Measurements from ENCODE around the gene SHC3. TPM values are rescaled to one million over a fixed set of nuclear protein-coding genes. Genes with fewer than 3 reads are reported as not detected.

The SHC3 gene
- total RNA-seq, 2 donors from 2014 or later = 1.0 to 1.7 TPM

DNA sequence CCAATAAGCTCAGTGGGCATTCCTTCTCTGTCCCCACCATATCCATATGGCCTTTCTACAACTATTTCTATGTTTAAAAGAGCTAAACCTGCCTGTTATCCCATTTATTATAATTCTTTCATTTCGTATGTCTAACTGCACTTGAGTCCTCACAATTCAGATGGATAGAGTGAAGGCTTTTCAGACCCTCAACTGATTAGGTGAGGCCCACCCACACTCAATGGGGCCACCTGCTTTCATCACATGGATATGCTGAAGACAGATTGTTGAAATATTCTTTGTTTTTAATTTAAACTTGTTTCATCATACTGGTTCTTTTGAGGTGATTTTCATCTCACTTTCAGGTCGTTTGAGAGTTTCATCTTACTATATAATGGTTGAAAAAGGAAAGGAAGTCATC lies 193.0 kb downstream of the SHC3 start:
- peaks cover 0 to 10% of the 10 kb centered on the region in 2 donors for H3K9me3 ChIP-seq
- H3K4me1 ChIP-seq = peaks cover 0 to 12% of the 10 kb centered on the region in 2 donors
- H3K36me3 ChIP-seq = no peaks in the 10 kb centered on the region
- H3K27me3 ChIP-seq = no peaks in the 10 kb centered on the region
- TF ChIP-seq CTCF (IDR thresholded peaks at IDR 0.05) = no peak
- no peak overlapping the region for H3K4me3 ChIP-seq
- no peak overlapping the region for H3K27ac ChIP-seq
- DNase-seq (ENCODE audit: low spot score) = no peak

GRCh38 chr9:88984543-88984883 lies 194.1 kb downstream of the SHC3 start:
- Histone ChIP-seq H3K4me3 (no peak overlapping the region), H3K9me3 (peaks cover 0 to 10% of the 10 kb centered on the region in 2 donors), H3K27ac (no peak overlapping the region), H3K4me1 (peaks cover 0 to 3% of the 10 kb centered on the region in 2 donors), H3K27me3 (no peaks in the 10 kb centered on the region), H3K36me3 (no peaks in the 10 kb centered on the region)
- no peak for DNase-seq (ENCODE audit: low spot score)
- no peak for TF ChIP-seq CTCF (IDR thresholded peaks at IDR 0.05)

DNA sequence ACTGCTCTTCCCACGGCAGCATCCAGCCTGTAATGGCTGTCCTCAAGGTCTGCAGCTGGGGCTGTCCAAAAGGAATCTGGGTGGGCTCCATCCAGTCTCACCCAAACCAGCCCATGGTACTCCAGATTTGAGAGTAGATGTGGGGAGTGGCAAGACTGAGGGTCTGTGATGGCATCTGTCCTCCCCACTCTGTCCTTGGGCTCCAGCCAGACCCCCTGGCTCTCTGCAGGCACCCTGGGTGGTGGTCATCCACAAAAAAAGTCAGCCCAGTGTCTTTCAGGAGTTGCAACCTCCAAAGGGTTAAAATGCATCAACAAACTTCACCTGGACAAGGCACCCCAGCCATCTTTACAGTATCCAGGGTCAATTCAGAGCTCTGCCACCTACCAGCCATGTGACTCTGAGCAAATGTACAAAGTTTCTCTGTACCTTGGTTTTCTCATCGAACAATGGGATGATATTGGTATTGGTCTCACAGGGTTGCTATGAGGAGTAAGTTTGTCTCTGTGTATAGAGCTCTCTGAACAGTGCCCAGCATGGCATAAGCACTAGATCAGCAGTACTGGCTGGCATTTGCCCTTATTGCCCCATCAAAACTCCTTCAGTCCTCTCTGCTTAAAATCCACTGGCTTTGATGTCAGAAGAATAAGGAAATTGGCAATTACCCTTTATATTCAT lies 194.6 kb downstream of the SHC3 start:
- H3K4me3 ChIP-seq = no peak overlapping the region
- H3K36me3 ChIP-seq = no peaks in the 10 kb centered on the region
- peaks cover 0 to 10% of the 10 kb centered on the region in 2 donors for H3K9me3 ChIP-seq
- no peak for TF ChIP-seq CTCF (IDR thresholded peaks at IDR 0.05)
- peaks cover 0 to 3% of the 10 kb centered on the region in 2 donors for H3K4me1 ChIP-seq
- H3K27me3 ChIP-seq = no peaks in the 10 kb centered on the region
- H3K27ac ChIP-seq = no peak overlapping the region
- DNase-seq (ENCODE audit: low spot score) = no peak

GRCh38 chr9:88980740-88981203 lies 197.8 kb downstream of the SHC3 start:
- H3K4me3 ChIP-seq = no peak overlapping the region
- H3K36me3 ChIP-seq = no peaks in the 10 kb centered on the region
- no peaks in the 10 kb centered on the region for H3K27me3 ChIP-seq
- no peak overlapping the region for H3K27ac ChIP-seq
- DNase-seq (ENCODE audit: low spot score) = no peak
- peaks cover 0 to 10% of the 10 kb centered on the region in 2 donors for H3K9me3 ChIP-seq
- peaks cover 0 to 19% of the 10 kb centered on the region in 2 donors for H3K4me1 ChIP-seq
- TF ChIP-seq CTCF (IDR thresholded peaks at IDR 0.05) = no peak

DNA sequence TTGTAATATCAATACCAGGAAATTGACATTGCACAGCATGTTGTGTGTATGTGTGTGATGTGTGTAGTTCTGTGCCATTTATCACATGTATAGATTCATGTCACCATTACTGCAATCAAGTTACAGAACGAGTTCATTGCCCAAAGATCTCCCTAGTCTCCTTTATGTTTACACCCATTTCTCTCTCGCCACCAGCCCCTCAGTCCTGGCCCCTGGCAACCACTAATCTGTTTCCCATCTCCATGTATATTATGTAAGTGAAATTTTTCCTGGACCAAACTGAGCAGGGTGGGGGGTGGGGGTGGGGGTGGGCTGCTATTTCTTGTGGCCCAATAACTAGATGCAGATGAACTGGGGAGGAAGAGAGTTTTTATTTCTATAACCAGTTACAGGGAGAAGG lies 198.8 kb downstream of the SHC3 start:
- Histone ChIP-seq H3K4me3 (no peak overlapping the region), H3K27ac (no peak overlapping the region), H3K27me3 (no peaks in the 10 kb centered on the region), H3K9me3 (peaks cover 0 to 10% of the 10 kb centered on the region in 2 donors), H3K4me1 (peaks cover 0 to 19% of the 10 kb centered on the region in 2 donors), H3K36me3 (no peaks in the 10 kb centered on the region)
- DNase-seq (ENCODE audit: low spot score) = no peak
- TF ChIP-seq CTCF (IDR thresholded peaks at IDR 0.05) = no peak

DNA sequence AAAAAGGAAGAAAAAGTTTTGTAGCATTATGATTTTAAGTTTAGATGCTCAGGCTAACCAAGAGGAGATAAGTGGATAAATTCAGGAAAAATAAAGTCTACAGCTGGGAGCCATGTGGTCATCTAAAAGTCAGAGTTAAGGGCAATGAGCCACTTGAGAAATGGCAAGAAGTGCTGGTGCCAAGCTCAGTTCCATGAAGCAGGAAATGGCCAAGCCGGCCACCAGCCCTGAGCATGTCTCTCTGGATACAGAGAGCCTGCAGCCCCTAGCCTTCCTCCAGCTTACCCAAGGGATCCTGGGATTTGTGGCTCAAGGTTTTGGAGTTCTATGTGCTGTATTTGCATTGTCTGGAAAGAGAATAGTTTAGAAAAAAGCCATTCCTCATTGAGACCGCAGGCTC lies 199.6 kb downstream of the SHC3 start:
- no peak overlapping the region for H3K27ac ChIP-seq
- no peak for TF ChIP-seq CTCF (IDR thresholded peaks at IDR 0.05)
- H3K36me3 ChIP-seq = no peaks in the 10 kb centered on the region
- no peaks in the 10 kb centered on the region for H3K27me3 ChIP-seq
- no peak overlapping the region for H3K4me3 ChIP-seq
- DNase-seq (ENCODE audit: low spot score) = peak; percentile 60
- peaks cover 0 to 10% of the 10 kb centered on the region in 2 donors for H3K9me3 ChIP-seq
- H3K4me1 ChIP-seq = peaks cover 0 to 19% of the 10 kb centered on the region in 2 donors

Data from right atrium auricular region (tissue), 2 donors.